HepG2 (cell line): Measurements from ENCODE around the gene LCN12. TPM values are rescaled to one million over a fixed set of nuclear protein-coding genes. Genes with fewer than 3 reads are reported as not detected.

ENCODE experiments used
- BORCS8-MEF2B ChIP-seq: sonication (generic); formaldehyde crosslinking; IDR thresholded peaks from 2 replicates; pipeline ENCODE4 v1.8.0; 2022; ENCODE audit warnings: mild to moderate bottlenecking, missing genetic modification reagents
- CAMTA2 ChIP-seq: sonication (generic); formaldehyde crosslinking; IDR thresholded peaks from 2 replicates; pipeline ENCODE4 v1.4.0; 2020; ENCODE audit warnings: mild to moderate bottlenecking, missing genetic modification reagents, borderline replicate concordance
- FOSL1 ChIP-seq: sonication (generic); formaldehyde crosslinking; IDR thresholded peaks from 2 replicates; pipeline ENCODE4 v1.9.0; 2021; ENCODE audit warnings: missing genetic modification reagents, borderline replicate concordance
- GPN1 ChIP-seq: sonication (generic); formaldehyde crosslinking; IDR thresholded peaks from 2 replicates; pipeline ENCODE4 v1.5.1; 2020; ENCODE audit warnings: missing genetic modification reagents, borderline replicate concordance
- HDAC6 ChIP-seq: fragments of 200-600 bp; sonication (generic); IDR thresholded peaks from 2 replicates; pipeline ENCODE4 v1.7.0; 2017; ENCODE audit warnings: mild to moderate bottlenecking, antibody characterized with exemption, low read length, low read depth
- IKZF4 ChIP-seq: sonication (generic); formaldehyde crosslinking; IDR thresholded peaks from 2 replicates; pipeline ENCODE4 v1.5.1; 2020; ENCODE audit warnings: borderline replicate concordance, mild to moderate bottlenecking, low read depth, missing genetic modification reagents; ENCODE audit errors: not compliant biosample characterization
- KDM2A ChIP-seq: sonication (generic); formaldehyde crosslinking; IDR thresholded peaks from 2 replicates; pipeline ENCODE4 v1.4.0; 2020; ENCODE audit warnings: low read depth, missing genetic modification reagents, borderline replicate concordance
- MED1 ChIP-seq: sonication (generic); formaldehyde crosslinking; IDR thresholded peaks from 2 replicates; pipeline ENCODE4 v1.4.0; 2020; ENCODE audit warnings: missing genetic modification reagents
- MZF1 ChIP-seq: sonication (generic); formaldehyde crosslinking; IDR thresholded peaks from 2 replicates; pipeline ENCODE4 v1.8.1; 2023; ENCODE audit warnings: mild to moderate bottlenecking, missing genetic modification reagents, borderline replicate concordance
- NCOA5 ChIP-seq: sonication (generic); formaldehyde crosslinking; IDR thresholded peaks from 2 replicates; pipeline ENCODE4 v1.4.0; 2020; ENCODE audit warnings: missing genetic modification reagents
- PAWR ChIP-seq: sonication (generic); formaldehyde crosslinking; IDR thresholded peaks from 2 replicates; pipeline ENCODE4 v1.4.0; 2020; ENCODE audit warnings: missing genetic modification reagents, mild to moderate bottlenecking, borderline replicate concordance
- RERE ChIP-seq: IDR thresholded peaks from 2 replicates; pipeline ENCODE4 v1.6.1; 2016; ENCODE audit warnings: low read depth, missing genetic modification reagents, missing compliant biosample characterization
- RFXANK ChIP-seq: IDR thresholded peaks from 2 replicates; pipeline ENCODE4 v1.6.1; 2016
- SIX4 ChIP-seq: sonication (generic); formaldehyde crosslinking; IDR thresholded peaks from 2 replicates; pipeline ENCODE4 v1.4.0; 2020; ENCODE audit warnings: missing genetic modification reagents
- SMAD1 ChIP-seq: sonication (generic); formaldehyde crosslinking; IDR thresholded peaks from 2 replicates; pipeline ENCODE4 v1.4.0; 2020; ENCODE audit warnings: missing genetic modification reagents, low read depth, mild to moderate bottlenecking, borderline replicate concordance
- SP1 ChIP-seq, 2 experiments: fragments of 450-650 bp in 1 of 2; sonication (generic) in 1 of 2; formaldehyde crosslinking in 1 of 2; IDR thresholded peaks; 2 replicates each; pipeline versions ENCODE4 v1.4.0 to v1.6.1; 2016 to 2020; ENCODE audit warnings: missing genetic modification reagents in 1 of 2
- SP140L ChIP-seq: sonication (generic); formaldehyde crosslinking; IDR thresholded peaks from 2 replicates; pipeline ENCODE4 v1.4.0; 2020; ENCODE audit warnings: missing genetic modification reagents, borderline replicate concordance
- SYNCRIP ChIP-seq: fragments of 200-400 bp; formaldehyde crosslinking; IDR thresholded peaks from 2 replicates; pipeline ENCODE4 v1.6.1; 2018; ENCODE audit warnings: mild to moderate bottlenecking, low read depth, low read length; ENCODE audit not compliant: insufficient read depth
- ZNF230 ChIP-seq: sonication (generic); formaldehyde crosslinking; IDR thresholded peaks from 2 replicates; pipeline ENCODE4 v1.4.0; 2020; ENCODE audit warnings: mild to moderate bottlenecking, missing genetic modification reagents
- ZNF260 ChIP-seq: sonication (generic); formaldehyde crosslinking; IDR thresholded peaks from 2 replicates; pipeline ENCODE4 v1.4.0; 2020; ENCODE audit warnings: missing genetic modification reagents, low read depth, mild to moderate bottlenecking, borderline replicate concordance
- ZNF414 ChIP-seq: sonication (generic); formaldehyde crosslinking; IDR thresholded peaks from 2 replicates; pipeline ENCODE4 v1.5.0; 2020; ENCODE audit warnings: missing genetic modification reagents
- polyA plus RNA-seq, 8 experiments: library from polyadenylated mRNA; depleted of rRNA in 3 of 8; stranded (reverse) in 7 of 8; unstranded in 1 of 8; fragments of >200 nt; fragmentation: Illumina TruSeq in 4 of 8; extraction: Trizol in 4 of 8; gene quantifications; 2 replicates each; pipeline versions ENCODE4 v1.2.1 to v1.2.3, GENCODE V29; 2011 to 2016; ENCODE audit warnings: low read depth in 4 of 8, missing spikeins in 1 of 8, mixed read lengths in 1 of 8; ENCODE audit not compliant: insufficient read depth in 1 of 8
- total RNA-seq, 5 experiments: library from RNA; depleted of rRNA; stranded (reverse); fragments of >200 nt; fragmentation: Illumina TruSeq; extraction: Trizol; gene quantifications; 2 replicates each; pipeline ENCODE4 v1.2.3, GENCODE V29; 2016; ENCODE audit warnings: low read depth in 1 of 5
- TF ChIP-seq, protein P1 (sequence below): sonication (generic); IDR thresholded peaks from 2 replicates; pipeline ENCODE4 v1.6.1; 2016; ENCODE audit warnings: low read depth, borderline replicate concordance
- TF ChIP-seq, protein P2 (sequence below): sonication (generic); formaldehyde crosslinking; IDR thresholded peaks from 2 replicates; pipeline ENCODE4 v1.4.0; 2020; ENCODE audit warnings: mild to moderate bottlenecking, low read depth, missing genetic modification reagents

The LCN12 gene
- total and polyA plus RNA-seq, 2 of the 13 experiments (the other 11 are each of a cell fraction or from before 2014, with no cell fraction given), result 3.4 to 6.9 TPM

DNA sequence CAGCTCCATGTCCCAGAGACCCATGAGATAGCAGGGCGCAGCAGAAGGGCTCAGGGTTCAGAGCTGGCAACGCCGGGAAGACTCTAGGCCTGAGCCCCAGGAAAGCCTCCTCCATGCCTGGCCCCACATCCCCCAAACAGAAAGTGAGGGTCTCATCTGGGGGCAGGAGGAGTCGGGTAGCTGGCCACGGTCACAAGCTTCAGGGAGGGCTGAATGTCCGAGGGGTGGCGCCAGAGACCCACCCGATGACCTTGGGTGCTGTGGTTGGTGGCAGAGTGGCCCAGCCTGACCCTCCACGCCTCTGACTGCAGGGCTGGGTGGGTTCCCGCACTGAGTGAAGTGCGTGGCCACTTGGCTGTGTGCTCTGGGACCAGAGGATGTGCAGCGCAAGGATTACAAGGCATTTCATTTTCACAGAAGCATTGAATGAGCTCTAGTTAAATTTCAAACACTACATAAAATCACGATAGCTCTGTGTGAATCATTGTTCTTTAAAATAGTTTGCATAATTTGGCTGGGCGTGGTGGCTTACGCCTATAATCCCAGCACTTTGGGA lies 4.0 kb upstream of the LCN12 start (continued):
- TF ChIP-seq SYNCRIP (no peak), MED1 (peak; percentile 65; the same call in 1 of the 2 replicates), SMAD1 (no peak), ZNF414 (no peak), GPN1 (CRISPR knock-in tag) (no peak), SP140L (CRISPR knock-in tag) (no peak), SP1 (IDR thresholded peaks at IDR 0.05) (no peak), SP1 (CRISPR knock-in tag; IDR thresholded peaks at IDR 0.05) (no peak), RERE (CRISPR knock-in tag) (no peak), ZNF260 (CRISPR knock-in tag) (no peak), HDAC6 (no peak), ZNF230 (no peak), NCOA5 (CRISPR knock-in tag) (no peak), FOSL1 (no peak), IKZF4 (CRISPR knock-in tag) (peak; percentile 23), KDM2A (CRISPR knock-in tag) (peak; percentile 60; the same call in 1 of the 2 replicates), SIX4 (no peak), BORCS8-MEF2B (CRISPR knock-in tag) (no peak), MZF1 (CRISPR knock-in tag) (no peak), CAMTA2 (CRISPR knock-in tag) (no peak), PAWR (CRISPR knock-in tag) (no peak), RFXANK (no peak)
- TF ChIP-seq, protein P1, sequence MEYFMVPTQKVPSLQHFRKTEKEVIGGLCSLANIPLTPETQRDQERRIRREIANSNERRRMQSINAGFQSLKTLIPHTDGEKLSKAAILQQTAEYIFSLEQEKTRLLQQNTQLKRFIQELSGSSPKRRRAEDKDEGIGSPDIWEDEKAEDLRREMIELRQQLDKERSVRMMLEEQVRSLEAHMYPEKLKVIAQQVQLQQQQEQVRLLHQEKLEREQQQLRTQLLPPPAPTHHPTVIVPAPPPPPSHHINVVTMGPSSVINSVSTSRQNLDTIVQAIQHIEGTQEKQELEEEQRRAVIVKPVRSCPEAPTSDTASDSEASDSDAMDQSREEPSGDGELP, result no peak
- TF ChIP-seq, protein P2, sequence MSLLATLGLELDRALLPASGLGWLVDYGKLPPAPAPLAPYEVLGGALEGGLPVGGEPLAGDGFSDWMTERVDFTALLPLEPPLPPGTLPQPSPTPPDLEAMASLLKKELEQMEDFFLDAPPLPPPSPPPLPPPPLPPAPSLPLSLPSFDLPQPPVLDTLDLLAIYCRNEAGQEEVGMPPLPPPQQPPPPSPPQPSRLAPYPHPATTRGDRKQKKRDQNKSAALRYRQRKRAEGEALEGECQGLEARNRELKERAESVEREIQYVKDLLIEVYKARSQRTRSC (CRISPR knock-in tag), result no peak
